ENCODE results near the gene C12orf76. TPM values are rescaled to one million over a fixed set of nuclear protein-coding genes. Genes with fewer than 3 reads are reported as not detected.

Gene C12orf76
- total and polyA plus RNA-seq, 2 of the 13 experiments (the other 11 are each of a cell fraction or from before 2014, with no cell fraction given), result 15.8 to 38.4 TPM

DNA sequence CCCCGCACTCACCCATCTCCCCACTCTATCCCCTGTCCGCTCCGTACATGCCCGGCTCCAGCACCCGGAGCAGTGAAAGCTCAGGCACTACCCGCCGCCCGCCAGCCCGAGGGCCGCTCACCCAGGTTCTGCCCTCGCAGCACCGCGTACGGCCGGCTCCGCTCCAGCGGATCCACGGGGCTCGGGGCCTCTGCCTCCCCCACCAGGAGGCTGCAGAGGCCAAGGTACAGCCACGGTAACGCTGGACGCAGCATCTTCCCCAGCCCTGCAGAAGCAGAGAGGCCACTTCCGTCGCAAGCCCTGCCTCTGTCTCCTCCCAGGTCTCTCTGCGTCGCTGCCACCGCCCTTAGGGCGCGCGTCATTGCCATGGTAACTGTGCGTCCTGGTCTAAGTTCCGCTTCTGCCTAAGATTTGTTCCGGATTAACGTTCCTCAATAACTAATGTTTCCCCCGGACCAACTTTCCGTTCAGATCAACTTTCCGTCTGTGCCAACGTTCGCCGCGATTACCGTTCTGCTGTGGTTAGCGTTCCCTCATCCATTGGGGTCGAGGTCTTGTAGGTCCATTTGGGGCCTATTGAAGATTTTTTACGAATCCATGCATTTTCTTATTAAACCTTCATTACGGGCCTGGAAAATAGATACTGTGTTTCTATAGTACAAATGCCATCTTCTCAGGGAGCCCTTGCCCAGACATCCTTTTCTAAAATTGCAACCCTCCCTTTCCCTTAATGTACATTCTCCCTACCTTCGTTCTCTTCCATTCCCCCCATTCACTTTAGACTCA, at the start of gene C12orf76 (continued):
- TF ChIP-seq, protein P1, sequence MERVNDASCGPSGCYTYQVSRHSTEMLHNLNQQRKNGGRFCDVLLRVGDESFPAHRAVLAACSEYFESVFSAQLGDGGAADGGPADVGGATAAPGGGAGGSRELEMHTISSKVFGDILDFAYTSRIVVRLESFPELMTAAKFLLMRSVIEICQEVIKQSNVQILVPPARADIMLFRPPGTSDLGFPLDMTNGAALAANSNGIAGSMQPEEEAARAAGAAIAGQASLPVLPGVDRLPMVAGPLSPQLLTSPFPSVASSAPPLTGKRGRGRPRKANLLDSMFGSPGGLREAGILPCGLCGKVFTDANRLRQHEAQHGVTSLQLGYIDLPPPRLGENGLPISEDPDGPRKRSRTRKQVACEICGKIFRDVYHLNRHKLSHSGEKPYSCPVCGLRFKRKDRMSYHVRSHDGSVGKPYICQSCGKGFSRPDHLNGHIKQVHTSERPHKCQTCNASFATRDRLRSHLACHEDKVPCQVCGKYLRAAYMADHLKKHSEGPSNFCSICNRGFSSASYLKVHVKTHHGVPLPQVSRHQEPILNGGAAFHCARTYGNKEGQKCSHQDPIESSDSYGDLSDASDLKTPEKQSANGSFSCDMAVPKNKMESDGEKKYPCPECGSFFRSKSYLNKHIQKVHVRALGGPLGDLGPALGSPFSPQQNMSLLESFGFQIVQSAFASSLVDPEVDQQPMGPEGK (CRISPR knock-in tag; IDR thresholded peaks at IDR 0.05), result peak; percentile 59; the same call in 1 of the 2 replicates
- TF ChIP-seq, protein P2, sequence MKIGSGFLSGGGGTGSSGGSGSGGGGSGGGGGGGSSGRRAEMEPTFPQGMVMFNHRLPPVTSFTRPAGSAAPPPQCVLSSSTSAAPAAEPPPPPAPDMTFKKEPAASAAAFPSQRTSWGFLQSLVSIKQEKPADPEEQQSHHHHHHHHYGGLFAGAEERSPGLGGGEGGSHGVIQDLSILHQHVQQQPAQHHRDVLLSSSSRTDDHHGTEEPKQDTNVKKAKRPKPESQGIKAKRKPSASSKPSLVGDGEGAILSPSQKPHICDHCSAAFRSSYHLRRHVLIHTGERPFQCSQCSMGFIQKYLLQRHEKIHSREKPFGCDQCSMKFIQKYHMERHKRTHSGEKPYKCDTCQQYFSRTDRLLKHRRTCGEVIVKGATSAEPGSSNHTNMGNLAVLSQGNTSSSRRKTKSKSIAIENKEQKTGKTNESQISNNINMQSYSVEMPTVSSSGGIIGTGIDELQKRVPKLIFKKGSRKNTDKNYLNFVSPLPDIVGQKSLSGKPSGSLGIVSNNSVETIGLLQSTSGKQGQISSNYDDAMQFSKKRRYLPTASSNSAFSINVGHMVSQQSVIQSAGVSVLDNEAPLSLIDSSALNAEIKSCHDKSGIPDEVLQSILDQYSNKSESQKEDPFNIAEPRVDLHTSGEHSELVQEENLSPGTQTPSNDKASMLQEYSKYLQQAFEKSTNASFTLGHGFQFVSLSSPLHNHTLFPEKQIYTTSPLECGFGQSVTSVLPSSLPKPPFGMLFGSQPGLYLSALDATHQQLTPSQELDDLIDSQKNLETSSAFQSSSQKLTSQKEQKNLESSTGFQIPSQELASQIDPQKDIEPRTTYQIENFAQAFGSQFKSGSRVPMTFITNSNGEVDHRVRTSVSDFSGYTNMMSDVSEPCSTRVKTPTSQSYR (CRISPR knock-in tag; IDR thresholded peaks at IDR 0.05; ENCODE audit: borderline replicate concordance), result 0 out of 2 replicates have a peak, but pooled peaks have one; percentile 26
- TF ChIP-seq MXI1 (IDR thresholded peaks at IDR 0.05; ENCODE audit: borderline replicate concordance, low read depth, low read length) (peak; percentile 96; the same call in 2 of the 3 replicates), MZF1 (CRISPR knock-in tag; IDR thresholded peaks at IDR 0.05; ENCODE audit: borderline replicate concordance) (no peak), HOXA3 (CRISPR knock-in tag; IDR thresholded peaks at IDR 0.05) (peak; percentile 91), SPEN (CRISPR knock-in tag; IDR thresholded peaks at IDR 0.05; ENCODE audit: low read depth) (peak; percentile 90), HMG20B (CRISPR knock-in tag; conservative IDR thresholded peaks at IDR 0.05) (peak; percentile 65; the same call in 1 of the 2 replicates), CBFB (CRISPR knock-in tag; IDR thresholded peaks at IDR 0.05) (peak; percentile 86; the same call in 1 of the 2 replicates), NONO (IDR thresholded peaks at IDR 0.05) (no peak), NONO (CRISPR knock-in tag; conservative IDR thresholded peaks at IDR 0.05) (peak; percentile 85), ZKSCAN5 (CRISPR knock-in tag; IDR thresholded peaks at IDR 0.05) (no peak), SAFB2 (CRISPR knock-in tag; IDR thresholded peaks at IDR 0.05; ENCODE audit: borderline replicate concordance, low read depth) (peak; percentile 75; the same call in 1 of the 2 replicates), XBP1 (CRISPR knock-in tag; IDR thresholded peaks at IDR 0.05) (no peak), ZBTB21 (CRISPR knock-in tag; IDR thresholded peaks at IDR 0.05) (no peak), ZKSCAN8 (CRISPR knock-in tag; IDR thresholded peaks at IDR 0.05; ENCODE audit: borderline replicate concordance) (0 out of 2 replicates have a peak, but pooled peaks have one; percentile 51), ZNF274 (CRISPR knock-in tag; IDR thresholded peaks at IDR 0.05) (peak; percentile 84; the same call in 1 of the 2 replicates), MTF1 (CRISPR knock-in tag; IDR thresholded peaks at IDR 0.05) (no peak), PLRG1 (conservative IDR thresholded peaks at IDR 0.05) (no peak), ASH2L (IDR thresholded peaks at IDR 0.05; ENCODE audit: insufficient read length, low read depth, low read length) (peak; percentile 71), ZNF782 (CRISPR knock-in tag; IDR thresholded peaks at IDR 0.05; ENCODE audit: borderline replicate concordance) (peak; percentile 47; the same call in 1 of the 2 replicates)
- TF ChIP-seq, protein P3, sequence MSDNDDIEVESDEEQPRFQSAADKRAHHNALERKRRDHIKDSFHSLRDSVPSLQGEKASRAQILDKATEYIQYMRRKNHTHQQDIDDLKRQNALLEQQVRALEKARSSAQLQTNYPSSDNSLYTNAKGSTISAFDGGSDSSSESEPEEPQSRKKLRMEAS (IDR thresholded peaks at IDR 0.05), result peak; percentile 64
- TF ChIP-seq, protein P4, sequence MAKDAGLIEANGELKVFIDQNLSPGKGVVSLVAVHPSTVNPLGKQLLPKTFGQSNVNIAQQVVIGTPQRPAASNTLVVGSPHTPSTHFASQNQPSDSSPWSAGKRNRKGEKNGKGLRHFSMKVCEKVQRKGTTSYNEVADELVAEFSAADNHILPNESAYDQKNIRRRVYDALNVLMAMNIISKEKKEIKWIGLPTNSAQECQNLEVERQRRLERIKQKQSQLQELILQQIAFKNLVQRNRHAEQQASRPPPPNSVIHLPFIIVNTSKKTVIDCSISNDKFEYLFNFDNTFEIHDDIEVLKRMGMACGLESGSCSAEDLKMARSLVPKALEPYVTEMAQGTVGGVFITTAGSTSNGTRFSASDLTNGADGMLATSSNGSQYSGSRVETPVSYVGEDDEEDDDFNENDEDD (CRISPR knock-in tag; IDR thresholded peaks at IDR 0.05; ENCODE audit: borderline replicate concordance), result 0 out of 2 replicates have a peak, but pooled peaks have one; percentile 45
- TF ChIP-seq, protein P5, sequence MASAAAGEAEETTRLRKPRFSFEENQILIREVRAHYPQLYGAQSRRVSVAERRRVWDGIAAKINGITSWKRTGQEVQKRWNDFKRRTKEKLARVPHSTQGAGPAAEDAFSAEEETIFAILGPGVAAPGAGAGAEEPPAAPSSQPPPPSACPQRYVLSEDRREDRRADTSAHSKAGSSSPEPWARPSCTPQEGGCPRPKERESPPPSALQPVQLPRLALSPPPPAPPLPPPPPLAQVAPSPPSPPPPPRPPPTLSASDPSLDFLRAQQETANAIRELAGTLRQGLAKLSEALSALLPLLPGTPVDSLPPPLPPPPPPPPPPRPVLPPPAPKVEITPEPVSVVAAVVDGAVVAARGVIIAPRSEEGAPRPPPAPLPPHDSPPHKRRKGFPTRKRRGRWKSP (CRISPR knock-in tag; IDR thresholded peaks at IDR 0.05), result peak; percentile 86

Data from HepG2 (cell line).